HG03558 (cell line): Measurements from ENCODE around the gene FGD5.

Source experiments
- ATAC-seq: cut with Tn5 transposase; IDR thresholded peaks from one replicate; pipeline ENCODE4 v1.9.1; 2021; ENCODE audit warnings: moderate number of reproducible peaks; ENCODE audit not compliant: unreplicated experiment; ENCODE audit errors: extremely low read depth

Gene FGD5, protein sequence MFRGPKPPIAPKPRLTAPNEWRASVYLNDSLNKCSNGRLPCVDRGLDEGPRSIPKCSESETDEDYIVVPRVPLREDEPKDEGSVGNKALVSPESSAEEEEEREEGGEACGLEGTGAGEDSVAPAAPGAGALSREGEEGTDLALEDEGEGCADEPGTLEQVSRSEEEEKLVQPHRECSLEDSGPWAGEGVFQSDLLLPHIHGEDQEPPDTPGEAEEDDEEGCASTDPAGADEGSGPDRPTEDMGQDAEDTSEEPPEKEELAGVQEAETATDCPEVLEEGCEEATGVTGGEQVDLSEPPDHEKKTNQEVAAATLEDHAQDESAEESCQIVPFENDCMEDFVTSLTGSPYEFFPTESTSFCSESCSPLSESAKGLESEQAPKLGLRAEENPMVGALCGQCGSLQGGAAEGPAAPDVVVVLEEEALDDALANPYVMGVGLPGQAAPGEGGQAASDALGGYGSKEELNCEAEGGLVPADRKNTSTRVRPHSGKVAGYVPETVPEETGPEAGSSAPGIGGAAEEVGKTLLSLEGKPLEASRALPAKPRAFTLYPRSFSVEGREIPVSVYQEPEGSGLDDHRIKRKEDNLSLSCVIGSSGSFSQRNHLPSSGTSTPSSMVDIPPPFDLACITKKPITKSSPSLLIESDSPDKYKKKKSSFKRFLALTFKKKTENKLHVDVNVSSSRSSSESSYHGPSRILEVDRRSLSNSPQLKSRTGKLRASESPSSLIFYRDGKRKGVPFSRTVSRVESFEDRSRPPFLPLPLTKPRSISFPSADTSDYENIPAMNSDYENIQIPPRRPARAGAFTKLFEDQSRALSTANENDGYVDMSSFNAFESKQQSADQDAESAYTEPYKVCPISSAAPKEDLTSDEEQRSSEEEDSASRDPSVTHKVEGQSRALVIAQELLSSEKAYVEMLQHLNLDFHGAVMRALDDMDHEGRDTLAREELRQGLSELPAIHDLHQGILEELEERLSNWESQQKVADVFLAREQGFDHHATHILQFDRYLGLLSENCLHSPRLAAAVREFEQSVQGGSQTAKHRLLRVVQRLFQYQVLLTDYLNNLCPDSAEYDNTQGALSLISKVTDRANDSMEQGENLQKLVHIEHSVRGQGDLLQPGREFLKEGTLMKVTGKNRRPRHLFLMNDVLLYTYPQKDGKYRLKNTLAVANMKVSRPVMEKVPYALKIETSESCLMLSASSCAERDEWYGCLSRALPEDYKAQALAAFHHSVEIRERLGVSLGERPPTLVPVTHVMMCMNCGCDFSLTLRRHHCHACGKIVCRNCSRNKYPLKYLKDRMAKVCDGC (N-terminal part only)

DNA sequence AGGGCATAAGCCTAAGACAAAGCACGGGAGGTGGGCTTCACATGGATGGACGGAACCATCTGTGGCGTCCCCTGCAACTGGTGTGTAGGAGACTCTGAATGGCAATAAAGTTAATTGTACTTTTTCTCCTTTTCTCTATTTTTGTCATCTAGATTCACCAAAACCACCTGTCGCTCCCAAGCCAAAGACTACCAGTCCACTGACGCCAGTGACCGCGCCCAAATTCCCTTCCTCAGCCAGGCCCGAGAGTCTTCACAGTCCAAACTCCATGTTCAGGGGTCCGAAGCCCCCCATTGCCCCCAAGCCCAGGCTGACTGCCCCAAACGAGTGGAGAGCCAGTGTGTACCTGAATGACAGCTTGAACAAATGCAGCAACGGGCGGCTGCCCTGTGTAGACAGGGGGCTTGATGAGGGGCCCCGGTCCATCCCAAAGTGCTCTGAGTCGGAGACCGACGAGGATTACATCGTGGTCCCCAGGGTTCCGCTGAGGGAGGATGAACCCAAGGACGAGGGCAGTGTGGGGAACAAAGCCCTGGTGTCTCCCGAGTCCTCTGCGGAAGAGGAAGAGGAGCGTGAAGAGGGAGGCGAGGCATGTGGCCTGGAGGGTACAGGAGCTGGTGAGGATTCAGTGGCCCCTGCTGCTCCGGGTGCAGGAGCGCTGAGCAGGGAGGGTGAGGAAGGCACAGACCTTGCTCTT, at the start of gene FGD5:
TSS of gene FGD5 (plus strand) at position 159 of the 697 bp plus-strand sequence. CDS start at position 269, 110 bp downstream.
- ATAC-seq, result no peak

DNA sequence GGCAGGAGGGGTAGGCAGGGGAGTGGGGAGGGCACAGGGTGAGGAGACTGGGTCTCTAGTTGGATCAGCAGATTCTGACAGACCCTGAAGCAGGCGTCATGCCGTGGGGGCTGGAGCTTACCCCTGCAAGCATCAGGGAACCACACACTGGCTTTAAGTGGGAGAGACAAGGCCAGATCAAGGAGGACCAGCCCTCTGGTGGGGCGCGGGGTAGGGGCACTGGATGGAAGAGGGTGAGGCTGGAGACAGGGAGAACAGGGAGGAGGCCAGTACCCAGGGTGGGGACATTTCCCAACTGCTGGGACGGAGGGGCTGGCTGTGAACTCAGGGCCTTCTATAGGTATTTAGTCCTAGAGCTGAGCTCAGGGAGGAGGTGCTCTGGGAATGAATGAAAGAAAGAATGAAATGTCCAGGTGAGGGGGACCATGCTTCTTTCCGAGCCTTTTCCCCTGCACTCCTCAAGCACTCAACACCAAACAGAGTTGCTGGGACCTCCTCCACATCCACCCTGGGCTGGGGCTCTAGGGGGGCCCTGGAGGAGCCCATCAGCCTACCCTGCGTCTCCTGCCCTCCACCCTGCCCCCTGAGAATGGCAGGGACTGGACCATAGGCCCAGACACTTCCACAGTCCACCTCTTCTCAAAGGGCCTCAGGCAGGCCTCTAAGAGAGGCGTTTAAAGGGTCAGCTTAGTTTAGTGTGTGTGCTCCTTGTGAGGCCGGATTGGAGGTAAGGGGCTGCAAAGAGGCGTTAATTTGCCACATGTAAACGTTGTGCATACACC, 49.0 kb upstream of the FGD5 start:
- ATAC-seq, result no peak

DNA sequence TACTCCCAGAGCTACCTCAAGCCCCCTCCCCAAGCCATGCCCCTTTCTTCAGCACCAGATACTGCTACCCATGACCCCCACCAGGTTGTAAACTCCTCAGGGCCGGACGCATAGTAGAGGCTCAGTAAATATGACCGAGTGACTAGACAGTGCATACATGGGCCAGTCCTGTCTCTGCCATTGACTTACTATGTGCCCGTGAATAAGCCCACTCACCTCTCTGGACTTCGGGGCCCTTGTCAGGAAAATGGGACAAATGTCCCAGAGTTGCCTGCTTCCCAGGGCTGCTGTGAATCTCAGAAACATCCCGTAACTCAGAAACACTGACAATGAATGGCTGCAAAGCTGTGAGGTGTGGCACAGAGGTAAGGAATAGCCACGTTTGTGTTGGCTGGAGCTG, 48.2 kb upstream of the FGD5 start:
- ATAC-seq, result no peak

DNA sequence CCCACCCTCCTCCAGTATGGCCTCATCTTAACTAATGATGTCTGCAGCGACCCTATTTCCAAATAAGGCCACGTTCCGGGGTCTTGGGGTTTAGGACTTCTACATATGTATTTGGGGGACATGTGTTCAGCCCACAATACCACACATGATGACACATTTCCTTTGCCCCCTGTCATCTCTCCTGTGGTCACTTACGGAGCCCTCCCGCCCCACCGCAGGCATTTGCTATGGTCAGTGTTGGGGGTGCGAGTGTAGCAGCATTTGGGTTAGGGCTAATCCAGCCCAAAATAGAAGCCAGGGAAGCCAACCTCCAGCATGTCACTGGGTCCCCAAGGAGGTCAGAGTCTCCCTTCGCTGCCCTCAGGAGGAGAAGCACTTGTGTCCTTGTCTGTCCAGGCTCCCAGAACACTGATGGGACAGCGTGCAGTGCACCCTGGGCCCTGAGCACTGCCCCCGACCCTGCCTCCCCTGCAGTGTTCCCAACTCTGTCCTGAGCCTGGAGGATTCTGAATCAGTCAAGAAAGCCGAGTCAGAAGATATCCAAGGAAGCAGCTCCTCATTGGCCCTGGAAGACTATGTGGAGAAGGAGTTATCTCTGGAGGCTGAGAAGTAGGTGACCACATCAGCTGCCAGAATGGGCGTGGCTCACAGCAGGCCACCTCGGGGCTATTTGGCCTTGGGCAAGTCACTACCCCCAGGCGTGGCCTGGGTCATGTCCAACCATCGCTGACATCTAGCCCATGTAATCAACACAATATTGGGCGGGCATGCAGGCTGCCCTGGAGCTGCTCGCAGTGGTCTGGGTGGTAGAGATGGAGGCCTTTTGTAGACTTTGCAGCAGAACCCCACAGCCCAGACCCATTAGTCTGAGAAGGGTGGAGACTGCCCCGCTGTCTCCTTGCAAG, 46.9 kb upstream of the FGD5 start:
- ATAC-seq, result no peak

DNA sequence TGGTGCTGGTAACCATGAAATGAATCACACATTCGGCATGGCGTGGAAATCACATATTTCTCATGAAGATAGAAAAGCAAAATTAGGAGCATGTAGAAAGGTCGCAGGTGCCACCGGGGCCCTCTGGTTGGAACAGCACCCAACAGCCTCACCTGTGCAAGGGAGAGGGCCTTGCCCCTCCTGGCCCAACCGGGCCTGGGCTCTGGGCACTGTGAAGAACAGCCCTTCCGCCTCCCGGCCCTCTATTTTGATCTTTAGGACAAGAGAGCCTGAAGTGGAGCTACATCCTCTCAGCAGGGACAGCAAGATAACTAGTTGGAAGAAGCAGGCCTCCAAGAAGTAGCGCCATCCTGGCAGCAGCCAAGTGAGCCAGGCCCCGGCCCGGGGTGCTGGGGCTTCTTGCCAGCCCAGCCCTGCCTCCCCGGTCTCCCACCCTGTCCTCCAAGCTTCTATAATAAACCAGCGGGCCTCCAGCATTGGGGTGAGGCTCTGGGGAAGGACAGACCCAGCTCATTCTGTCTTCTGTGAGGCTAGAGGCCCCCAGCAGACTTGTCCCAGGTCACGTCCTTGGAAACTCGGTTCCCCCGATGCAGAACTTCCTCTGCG, 46.1 kb upstream of the FGD5 start:
- no peak for ATAC-seq

DNA sequence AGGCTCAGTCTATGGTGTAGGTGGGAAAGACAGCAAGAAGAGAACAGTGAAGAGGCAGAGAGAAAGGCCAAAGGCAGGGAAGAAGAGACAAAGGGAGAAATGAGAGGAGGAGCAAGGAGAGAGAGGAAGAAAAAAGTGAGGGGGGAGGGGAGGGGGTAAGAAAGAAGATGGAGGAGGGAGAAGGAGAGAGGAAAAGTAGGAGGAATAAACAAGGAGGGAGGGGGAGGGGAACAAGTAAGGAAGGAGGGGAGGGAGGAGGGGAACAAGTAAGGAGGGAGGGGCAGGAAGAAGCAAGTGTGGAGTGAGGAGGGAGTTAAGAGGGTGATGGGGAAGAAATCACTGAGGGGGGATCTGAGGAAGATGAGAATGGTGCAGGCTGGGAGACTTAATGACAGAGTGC, 45.5 kb upstream of the FGD5 start:
- no peak for ATAC-seq

DNA sequence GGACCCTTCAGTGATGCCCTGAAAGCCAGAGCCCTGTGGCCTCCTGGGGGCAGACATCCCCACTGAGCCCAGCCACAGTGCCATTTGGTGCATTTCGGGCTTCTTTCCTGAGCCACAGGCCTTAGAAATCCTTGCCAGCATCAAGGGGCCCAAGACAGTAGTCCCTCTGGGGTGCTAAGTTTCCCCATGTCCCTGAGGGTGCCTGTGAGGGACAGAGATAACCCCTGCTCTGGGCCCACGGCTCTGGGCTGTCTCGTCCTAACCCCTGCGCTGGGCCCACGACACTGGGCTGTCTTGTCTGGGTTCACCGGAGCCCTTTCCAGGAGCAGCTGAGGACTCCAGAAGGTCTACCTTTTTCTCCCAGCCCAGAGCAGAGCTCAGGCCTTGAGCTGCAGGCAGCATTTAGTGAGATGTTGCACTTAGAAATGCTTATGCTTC, 45.1 kb upstream of the FGD5 start:
- no peak for ATAC-seq

DNA sequence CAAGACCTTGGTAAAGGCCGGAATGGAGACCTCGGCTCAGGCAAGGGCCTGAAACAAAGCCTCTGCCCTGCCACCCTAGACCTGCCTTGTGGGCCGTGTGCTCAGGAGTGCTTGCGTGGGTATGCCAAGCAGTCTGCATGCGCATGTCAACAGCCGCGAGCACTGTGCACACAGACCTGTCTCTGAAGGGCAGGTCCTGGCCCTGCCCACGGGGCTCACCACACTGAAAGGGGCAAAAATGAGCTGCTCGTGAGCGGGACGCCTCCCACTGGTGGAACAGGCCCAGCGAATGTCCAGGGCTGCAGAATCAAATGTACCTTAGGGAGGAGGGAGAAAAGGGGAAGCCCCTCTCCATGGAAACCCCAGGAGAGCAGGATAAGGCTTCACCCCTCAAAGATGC, 44.3 kb upstream of the FGD5 start:
- ATAC-seq, result no peak

DNA sequence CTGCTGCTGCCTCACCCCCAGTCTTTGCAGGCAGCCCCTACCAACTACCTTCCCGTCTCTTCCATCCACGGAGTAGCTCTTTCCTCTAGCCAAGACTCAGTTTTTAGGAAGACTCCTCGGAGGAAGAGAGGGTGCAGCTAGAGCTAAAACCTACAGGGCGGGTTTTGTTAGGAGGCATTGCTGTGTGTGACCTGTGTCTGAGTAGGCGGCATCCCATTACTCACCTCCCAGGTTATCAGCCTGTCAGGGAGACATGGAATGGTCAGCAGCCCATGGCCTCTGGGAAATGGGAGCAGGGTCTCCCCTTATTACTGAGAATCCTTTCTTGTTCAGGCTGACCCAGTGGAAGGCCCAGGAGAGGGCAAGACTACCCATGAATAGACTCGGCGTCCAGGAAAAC, 43.8 kb upstream of the FGD5 start:
- no peak for ATAC-seq

DNA sequence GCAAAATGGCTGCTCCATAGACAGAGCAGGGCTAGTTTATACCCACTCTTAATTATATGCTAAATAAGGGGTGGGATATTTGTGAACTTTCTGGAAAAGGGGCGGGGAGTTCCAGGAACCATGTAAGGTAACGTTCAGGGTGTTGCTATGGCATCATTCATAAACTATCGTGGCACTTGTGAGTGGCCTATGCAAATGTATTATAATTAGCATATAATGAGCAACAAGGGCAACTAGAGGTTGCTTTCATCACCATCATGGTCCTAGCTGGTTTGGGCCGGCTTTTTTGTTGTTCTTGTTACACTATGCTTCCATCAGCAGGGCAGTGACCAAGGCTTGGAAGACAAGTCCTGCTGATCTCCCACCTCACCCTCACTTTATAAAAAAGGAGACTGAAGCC, 43.2 kb upstream of the FGD5 start:
- no peak for ATAC-seq

DNA sequence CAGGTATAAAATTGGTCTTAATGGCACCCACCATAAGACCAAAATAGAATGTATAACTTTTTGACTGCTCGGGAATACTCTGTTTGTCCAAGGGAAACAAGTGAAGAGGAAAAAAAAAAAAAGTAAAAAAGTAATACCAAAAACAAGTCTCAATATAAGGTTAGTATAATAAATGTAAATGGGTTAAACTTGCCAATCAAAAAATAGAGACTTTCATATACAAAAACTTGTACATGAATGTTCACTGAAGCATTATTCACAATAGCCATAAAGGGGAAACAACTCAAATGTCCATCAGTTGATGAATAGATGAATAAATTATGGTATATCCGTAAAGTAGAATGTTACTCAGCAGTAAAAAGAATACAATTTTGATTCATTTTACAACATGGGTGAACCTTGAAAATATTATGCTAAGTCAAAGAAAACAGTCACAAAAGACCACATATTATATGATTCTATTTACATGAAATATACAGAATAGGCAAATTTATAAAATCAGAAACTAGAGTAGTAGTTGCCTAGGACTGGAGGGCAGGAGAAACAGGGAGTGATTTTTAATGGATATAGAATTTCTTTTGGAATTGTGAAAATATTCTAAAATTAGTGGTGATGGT, 39.6 kb upstream of the FGD5 start:
- ATAC-seq, result no peak

DNA sequence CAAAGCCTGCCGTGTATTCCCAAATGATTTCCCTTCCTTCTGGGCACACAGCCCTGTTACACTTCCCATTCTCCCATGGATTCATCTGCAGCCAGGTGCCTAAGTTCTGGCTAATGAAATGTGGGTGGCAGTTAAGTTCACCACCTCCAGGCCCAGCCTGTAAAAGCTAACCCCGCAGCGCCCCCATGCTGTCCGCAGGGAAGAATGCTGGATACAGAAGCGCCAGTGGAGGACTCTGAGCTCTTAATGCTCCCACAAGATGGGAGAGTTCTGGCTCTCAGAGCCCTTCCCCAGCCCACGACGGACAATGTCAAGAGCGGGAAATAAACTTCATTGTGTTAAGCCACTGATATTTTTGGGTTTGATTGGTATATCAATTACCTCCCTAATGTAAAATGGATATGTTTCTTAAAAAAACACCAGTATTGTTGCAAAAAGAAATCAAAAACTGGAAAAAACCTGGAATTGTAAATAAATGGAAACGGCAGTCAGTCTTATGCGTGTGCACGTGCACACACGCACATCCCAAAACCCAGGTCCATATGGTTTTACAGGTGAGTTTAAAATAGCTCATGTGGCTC, 37.7 kb upstream of the FGD5 start:
- no peak for ATAC-seq

DNA sequence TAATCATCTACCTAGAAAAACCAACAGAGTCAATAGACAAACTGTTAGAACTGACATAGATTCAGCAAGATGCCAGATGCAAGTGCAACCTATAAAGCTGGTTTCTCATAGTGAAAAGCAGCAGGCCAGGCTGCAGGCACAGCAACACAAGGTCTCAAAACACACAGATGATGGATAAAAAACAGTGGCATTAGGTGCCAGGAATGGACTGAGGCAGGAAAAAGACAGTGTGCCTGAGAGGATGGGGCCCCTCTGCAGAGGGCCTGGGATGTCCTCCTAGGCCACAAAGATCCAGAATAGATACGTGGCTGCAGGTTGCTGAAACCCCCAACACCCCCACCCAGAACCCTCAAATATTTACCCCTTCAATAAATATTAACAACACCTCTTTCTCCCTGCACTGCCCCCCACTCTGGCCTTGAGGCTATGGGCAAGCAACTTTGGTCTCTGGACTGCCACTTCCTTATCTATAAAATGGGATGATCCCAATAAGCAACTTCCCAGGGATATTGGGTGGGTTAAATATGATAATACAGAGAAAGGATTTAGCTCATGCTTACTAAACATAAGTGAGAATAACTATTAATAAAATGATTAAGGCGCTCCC, 35.2 kb upstream of the FGD5 start:
- no peak for ATAC-seq

DNA sequence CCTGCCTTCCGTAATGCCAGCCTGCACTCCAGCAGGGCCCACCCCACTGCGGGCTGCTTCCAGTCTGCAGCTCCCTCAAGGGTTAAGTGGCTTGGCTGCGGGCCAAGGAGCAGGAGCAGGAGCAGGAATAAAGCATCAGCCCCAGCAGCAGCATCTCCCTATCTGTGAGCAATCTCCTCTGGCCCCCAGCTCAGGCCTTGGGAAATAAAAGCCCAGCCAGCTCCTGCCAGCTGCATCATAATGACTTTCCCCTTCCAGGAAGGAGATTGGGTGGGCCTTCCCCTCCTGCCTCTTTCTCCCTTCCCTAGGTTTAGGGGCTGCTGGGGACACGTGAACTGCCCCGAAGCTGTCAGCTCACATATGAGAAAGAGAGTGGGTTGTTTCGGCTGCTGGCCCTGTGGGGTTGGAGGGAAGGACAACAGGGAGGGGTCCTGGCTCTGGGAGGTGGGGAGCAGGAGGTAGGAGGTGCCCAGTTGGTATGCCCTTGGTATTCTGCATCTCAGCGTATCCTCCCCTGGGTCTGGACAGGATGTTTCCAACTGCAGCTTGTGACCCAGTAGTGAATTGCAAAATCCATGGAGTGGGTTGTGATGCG, 34.6 kb upstream of the FGD5 start:
- ATAC-seq, result no peak

DNA sequence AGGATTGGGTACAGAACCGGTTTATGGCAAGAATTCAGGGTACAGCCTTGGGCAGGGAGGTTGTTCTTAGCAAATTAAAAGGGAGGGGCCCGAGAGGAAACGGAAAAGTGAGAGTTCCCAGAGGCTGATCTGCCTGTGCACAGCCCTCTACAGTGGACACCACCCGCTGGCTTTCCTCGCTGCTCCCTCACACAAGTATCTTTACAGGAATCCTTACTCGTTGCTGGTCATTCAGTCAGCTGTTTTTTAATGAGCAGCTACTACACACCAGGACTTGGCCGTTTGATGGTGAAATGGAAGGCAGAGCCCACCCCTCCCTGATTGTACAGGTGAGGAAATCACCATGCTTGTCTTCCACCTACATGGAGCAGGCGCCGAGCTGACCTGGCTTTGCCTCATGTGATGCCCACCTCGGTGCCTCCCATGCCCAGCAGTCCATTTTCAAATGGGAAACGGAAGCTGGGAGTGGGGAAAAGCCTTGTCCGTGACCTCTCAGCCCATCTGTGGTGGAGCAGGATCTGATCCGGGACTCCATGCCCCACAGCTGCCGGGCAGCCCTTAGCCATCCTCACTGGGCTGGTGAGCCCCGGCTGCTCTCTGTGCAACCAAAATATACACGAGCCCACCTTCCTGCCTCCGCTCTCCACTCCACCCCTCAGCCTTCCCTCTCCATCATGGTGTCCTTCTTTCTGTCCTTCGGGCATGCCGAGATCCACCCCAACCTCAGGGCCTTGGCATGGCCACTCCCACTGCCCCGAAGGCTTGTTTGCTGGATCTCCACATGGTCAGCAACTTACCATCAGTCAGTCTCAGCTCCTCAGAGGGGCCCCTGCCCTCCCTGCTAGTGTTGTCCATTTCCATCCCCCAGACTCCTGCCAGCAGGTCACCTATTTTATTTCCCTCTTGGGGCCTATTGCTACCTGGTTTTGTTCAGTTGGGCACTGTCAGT, 33.3 kb upstream of the FGD5 start:
- ATAC-seq, result no peak
